HG02973 (cell line): ENCODE data around the gene SEMA6C.
"Not testable (repeated sequence)": the region's sequence is repeated elsewhere in the genome, so short reads cannot be mapped to it uniquely, and the experiment has no call there.

Source experiments
- ATAC-seq: cut with Tn5 transposase; IDR thresholded peaks from one replicate; pipeline ENCODE4 v1.9.1; 2021; ENCODE audit warnings: moderate library complexity; ENCODE audit not compliant: unreplicated experiment

Gene SEMA6C

DNA sequence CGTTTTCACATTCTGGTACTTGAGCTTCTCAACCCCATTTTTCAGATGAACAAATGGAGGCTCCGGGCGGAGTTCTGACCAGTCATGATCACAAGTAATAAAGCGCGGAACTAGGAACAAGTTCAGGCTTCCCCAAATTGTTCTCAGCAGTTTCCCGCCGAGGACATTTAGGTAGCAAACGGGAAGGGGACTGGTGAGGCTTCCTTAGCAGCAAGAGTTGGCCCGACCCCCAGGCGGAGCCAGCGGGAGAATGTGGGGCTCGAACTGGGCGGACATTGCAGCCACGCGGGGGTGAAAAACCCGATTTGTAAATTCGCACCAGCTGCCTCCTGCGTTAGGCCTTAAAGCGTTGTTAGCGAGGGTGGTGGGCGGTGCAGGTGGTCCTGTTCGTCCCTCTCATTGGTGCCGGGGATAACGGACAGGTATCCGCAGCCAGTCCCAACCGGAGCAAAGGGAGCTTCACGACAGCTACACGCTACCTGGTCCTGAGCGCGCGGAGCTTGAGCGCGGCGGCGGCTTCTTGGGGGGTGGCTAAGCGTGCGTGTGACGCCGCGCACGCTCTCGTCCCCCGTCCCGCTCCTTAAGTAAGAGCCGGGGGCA lies 15.3 kb downstream of the SEMA6C start:
- ATAC-seq = peak; percentile 86

DNA sequence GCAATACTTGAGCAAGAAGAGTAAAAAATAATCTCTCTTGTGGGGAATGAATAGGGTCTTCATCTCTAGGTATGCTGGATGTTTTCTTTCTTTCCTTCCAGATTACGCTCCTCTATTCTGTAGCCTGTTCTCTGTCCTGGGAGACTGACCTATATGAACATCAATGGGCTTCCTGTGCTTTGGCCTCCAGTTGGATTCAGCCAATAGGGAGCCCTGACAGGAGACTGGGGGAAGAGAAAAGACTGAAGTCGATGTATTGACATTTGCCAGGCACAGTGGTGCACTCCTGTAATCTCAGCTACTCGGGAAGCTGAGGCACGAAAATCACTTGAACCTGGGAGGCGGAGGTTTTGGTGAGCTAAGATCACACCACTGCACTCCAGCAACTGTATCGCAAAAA lies 17.6 kb downstream of the SEMA6C start:
- ATAC-seq = no peak

- ATAC-seq = no peak
Observed at GRCh38 chr1:151124763-151125403, 21.5 kb downstream of the SEMA6C start.

GRCh38 chr1:151113877-151114276 lies 32.6 kb downstream of the SEMA6C start:
- ATAC-seq = no peak

DNA sequence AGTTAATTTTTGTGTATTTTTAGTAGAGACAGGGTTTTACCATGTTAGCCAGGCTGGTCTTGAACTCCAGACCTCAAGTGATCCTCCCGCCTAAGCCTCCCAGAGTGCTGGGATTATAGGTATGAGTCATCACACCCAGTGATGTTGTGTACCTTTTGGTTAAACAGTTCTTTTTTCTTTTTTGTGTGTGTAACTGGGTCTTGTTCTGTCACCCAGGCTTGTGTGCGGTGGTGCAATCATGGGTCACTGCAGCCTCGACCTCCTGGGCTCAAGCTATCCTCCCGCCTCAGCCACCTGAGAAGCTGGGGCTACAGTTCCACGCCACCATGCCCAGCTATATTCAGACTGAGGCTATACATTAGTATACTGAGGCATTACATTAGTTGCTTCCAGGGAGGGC lies 38.1 kb downstream of the SEMA6C start:
- ATAC-seq = no peak

GRCh38 chr1:151106894-151107293 lies 39.5 kb downstream of the SEMA6C start:
- ATAC-seq = no peak

DNA sequence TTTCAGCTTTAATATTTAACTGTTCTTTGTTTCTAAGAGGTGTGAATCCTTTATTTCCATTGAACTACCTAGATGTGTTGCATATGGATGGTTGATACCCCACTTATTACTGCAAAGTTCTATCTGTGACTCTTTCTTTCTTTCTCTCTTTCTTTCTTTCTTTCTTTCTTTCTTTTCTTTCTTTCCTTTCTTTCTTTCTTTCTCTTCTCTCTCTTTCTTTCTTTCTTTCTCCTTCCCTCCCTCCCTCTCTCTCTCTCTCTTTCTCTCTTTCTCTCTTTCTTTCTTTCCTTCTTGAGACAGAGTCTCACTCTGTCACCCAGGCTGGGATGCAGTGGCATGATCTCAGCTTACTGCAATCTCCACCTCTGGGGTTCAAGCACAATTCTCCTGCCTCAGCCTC lies 41.8 kb downstream of the SEMA6C start:
- ATAC-seq = no peak

GRCh38 chr1:151098126-151098525 lies 48.3 kb downstream of the SEMA6C start:
- ATAC-seq = no peak

DNA sequence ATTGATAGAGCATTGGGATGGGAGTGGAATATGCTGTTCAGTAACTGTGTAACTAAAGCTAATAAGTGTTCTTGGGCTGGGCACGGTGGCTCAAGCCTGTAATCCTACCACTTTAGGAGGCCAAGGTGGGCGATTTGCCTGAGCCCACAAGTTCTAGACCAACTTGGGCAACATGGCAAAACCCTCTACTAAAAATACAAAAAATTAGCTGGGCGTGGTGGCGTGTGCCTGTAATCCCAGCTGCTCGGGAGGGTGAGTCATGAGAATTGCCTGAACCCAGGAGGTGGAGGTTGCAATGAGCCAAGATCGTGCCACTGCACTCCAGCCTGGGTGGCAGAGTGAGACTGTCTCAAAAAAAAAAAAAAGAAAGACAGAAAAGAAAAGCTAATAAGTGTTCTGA lies 49.0 kb downstream of the SEMA6C start:
- not testable (repeated sequence) for ATAC-seq

GRCh38 chr1:151085953-151086559 lies 60.4 kb downstream of the SEMA6C start:
- no peak for ATAC-seq
